Measurements from ENCODE around the gene DHRS3.
"Not testable (repeated sequence)": the region's sequence is repeated elsewhere in the genome, so short reads cannot be mapped to it uniquely, and the experiment has no call there.

The DHRS3 gene

DNA sequence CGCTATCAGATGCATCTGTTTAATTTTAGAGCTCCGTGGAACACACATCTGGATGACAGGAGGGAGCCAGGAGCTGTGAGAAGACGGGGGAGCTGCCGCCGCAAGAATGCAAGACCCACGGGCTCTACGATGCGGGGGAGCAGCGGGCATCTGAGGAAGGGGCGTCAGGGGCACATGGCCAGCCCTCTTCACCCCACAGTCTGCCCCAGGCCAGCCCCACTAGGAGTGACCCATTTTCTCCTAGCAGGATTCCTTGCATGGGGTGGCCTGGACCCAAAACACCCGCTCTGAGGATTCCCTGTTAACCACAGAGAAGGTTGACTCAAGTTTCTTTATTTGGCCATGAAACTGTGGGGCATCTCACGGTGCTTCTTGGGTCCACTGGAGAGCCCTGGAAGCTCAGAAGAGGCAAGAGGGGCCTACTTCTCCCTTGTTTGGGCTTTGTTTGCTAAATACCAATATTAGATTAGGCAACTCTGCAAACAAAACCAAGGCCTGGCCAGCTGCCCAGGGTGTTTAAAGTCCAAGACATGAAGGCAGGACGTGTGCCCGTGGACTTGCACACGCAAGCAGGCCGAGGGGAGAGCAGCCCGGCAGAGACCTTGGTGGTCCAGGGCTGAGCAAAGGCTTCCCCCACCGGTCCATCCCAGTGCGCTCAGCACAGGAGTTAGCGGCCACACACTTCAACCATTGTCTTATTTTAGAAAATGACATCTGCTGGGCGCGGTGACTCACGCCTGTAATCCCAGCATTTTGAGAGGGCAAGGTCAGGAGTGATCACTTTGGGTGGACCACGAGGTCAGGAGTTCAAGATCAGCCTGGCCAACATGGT lies 89.8 kb downstream of the DHRS3 start:
- no peak overlapping the region for H3K4me3 ChIP-seq (ENCODE audit: low read length)
- DNase-seq (ENCODE audit: low read depth) = peak; percentile 89
- TF ChIP-seq, protein P1, sequence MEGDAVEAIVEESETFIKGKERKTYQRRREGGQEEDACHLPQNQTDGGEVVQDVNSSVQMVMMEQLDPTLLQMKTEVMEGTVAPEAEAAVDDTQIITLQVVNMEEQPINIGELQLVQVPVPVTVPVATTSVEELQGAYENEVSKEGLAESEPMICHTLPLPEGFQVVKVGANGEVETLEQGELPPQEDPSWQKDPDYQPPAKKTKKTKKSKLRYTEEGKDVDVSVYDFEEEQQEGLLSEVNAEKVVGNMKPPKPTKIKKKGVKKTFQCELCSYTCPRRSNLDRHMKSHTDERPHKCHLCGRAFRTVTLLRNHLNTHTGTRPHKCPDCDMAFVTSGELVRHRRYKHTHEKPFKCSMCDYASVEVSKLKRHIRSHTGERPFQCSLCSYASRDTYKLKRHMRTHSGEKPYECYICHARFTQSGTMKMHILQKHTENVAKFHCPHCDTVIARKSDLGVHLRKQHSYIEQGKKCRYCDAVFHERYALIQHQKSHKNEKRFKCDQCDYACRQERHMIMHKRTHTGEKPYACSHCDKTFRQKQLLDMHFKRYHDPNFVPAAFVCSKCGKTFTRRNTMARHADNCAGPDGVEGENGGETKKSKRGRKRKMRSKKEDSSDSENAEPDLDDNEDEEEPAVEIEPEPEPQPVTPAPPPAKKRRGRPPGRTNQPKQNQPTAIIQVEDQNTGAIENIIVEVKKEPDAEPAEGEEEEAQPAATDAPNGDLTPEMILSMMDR (conservative IDR thresholded peaks at IDR 0.05; ENCODE audit: low read length) = no peak

DNA sequence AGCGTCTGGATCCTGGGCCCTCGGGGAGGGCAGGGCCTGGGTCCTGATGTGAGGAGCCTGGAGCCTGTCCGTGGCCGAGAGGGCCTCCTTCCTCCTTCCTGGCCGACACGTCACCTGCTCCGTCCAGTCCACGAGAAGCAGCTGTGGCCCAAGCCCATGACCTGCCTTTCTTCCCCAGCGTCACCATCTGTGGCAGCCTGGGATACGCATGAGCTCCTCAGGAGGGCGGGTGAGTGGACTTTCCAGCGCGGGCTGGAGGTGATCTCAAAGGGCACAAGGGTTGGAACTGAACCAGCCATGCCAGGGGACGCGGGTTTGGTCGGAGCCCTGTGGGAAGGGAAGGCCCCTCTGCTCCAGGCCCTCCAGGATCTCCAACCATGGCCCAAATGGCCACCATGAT lies 90.4 kb downstream of the DHRS3 start:
- no peak for DNase-seq (ENCODE audit: low read depth)
- no peak overlapping the region for H3K4me3 ChIP-seq (ENCODE audit: low read length)
- TF ChIP-seq, protein P1 (conservative IDR thresholded peaks at IDR 0.05; ENCODE audit: low read length) = no peak

DNA sequence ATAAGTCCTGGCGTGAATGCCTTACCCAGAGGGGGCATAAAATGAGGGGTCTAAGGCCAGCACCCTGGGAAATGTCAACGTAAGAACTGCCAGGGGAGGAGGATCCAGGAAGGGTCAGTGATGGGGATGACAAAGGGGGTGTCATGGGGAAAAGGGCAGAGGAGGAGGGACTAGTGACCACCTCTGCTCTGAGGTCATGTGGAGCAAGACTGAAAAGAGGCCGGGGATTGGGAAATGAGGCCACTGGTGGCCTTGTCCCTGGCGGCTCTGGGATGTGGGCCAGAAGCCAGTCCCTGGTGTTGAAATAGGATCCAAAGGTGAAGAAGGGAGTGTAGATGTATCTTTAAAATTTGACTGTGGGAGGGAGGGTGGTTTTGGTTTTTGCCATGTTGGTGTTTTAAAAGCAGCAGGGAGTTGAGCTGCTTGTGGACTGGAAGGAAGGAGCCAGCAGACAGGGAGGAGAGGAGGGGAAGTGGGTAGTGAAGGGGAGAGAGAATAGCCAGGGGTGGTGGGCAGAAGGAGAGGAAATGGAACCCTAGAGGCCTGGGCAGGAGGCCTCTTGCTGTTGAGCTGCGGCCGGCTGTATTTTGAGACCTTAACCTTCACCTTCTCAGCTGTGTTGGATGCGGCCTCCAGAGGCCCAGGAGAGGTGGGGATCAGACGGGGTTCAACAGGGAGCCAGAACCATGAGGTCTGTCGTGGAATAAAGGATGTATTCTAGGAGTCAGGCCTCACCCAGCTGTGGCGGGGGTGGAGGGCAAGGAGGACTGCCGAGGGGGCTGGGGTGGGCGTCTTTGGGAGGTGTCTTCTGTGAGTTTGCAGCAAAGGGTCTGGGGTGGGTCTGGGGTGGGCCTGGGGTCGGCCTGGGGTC lies 92.5 kb downstream of the DHRS3 start:
- peak; percentile 45 for DNase-seq (ENCODE audit: low read depth)
- TF ChIP-seq, protein P1 (conservative IDR thresholded peaks at IDR 0.05; ENCODE audit: low read length) = no peak
- no peak overlapping the region for H3K4me3 ChIP-seq (ENCODE audit: low read length)

DNA sequence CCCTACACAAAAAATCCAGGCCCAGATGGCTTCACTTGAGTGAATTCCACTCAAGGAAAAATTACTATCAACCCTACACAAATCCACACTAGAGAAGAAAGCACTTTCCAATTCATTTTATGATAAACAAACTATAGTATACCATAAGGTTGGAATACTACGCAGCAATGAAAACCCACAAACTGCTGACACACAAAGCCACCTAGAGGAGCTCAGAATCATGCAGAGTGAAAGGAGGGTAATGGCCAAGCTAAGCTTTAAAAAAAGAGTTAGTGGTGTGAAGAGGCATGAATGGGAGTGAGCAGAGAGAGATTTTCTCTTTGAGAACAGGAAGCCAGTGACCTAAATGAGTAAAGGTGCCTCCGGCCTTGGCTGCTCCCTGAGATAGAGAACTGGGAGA lies 93.7 kb downstream of the DHRS3 start:
- DNase-seq (ENCODE audit: low read depth) = no peak
- TF ChIP-seq, protein P1 (conservative IDR thresholded peaks at IDR 0.05; ENCODE audit: low read length) = no peak
- no peak overlapping the region for H3K4me3 ChIP-seq (ENCODE audit: low read length)

DNA sequence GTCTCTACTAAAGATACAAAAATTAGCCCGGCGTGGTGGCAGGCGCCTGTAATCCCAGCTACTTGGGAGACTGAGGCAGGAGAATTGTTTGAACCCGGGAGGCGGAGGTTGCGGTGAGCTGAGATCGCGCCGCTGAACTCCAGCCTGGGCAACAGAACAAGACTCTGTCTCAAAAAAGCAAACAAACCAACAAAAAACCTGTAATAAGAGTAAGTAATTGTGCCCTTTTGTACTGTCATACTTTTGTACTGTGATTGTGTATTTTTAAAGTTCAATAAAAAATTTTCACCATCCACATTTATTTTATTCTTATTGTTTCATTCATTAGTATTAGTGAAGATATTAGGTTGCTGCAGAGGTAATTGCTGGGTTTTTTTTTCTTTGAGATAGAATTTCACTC lies 95.2 kb downstream of the DHRS3 start:
- H3K4me3 ChIP-seq (ENCODE audit: low read length); DNase-seq (ENCODE audit: low read depth): not testable (repeated sequence)

DNA sequence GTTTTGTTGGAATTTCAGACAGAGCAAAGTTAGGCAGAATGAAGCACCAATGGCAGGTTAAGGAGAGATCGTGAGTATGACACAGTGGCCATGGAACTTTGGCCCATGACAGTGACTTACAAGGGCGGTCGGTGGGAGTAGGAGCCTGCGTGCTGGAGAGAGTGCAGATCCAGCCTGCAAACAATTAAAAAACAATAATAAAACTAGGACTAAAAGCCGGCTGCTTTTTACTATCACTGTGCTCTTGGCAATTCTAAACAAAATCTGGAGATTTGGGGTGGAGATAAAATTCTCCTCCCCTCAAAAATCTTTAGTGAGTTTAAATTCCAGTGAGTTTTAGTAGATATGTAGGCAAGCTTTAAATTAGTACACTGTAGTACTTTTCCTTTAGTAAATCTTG lies 96.9 kb downstream of the DHRS3 start:
- peak; percentile 39 for DNase-seq (ENCODE audit: low read depth)
- TF ChIP-seq, protein P1 (conservative IDR thresholded peaks at IDR 0.05; ENCODE audit: low read length) = no peak
- H3K4me3 ChIP-seq (ENCODE audit: low read length) = no peak overlapping the region

DNA sequence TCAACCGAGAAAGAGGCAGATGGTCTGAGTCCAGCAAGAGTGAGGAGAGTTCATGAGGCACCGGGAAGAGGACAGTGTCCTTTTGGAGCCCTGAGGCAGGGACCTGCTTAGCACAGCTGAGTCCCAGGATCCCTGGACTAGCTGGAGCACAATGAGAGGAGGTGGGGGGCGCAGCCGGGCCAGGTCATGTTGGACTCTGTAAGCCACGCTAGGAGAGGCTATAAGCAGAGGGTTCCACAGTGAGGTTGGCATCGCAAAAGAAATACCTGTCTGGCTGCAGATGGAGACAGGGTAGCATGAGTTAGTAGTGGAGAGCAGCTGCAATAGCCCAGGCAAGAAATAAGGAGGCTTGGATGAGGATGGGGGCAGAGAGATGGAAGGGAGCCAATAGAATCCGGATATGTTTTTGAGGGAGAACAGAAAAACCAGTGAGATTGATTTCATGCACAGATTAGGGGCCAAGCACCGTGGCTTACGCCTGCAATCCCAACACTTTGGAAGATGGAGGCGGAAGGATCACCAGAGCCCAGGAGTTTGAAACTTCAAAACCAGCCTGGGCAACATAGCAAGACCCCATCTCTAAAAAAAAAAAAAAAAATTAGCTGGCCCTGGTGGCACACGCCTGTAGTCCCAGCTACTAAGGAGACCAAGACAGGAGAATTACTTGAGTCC lies 98.2 kb downstream of the DHRS3 start:
- no peak for DNase-seq (ENCODE audit: low read depth)
- H3K4me3 ChIP-seq (ENCODE audit: low read length) = no peak overlapping the region
- TF ChIP-seq, protein P1 (conservative IDR thresholded peaks at IDR 0.05; ENCODE audit: low read length) = no peak
